K562 (cell line): Measurements from ENCODE around the gene HNRNPD. TPM values are rescaled to one million over a fixed set of nuclear protein-coding genes. Genes with fewer than 3 reads are reported as not detected.

Experiments
- CBX3 ChIP-seq, 2 experiments: IDR thresholded peaks; 1 replicate in 1 of 2; 2 replicates in 1 of 2; pipeline ENCODE4 v1.6.1; 2012; ENCODE audit warnings: inconsistent platforms in 2 of 2, low read length in 2 of 2, borderline replicate concordance in 1 of 2, control low read depth in 1 of 2
- CC2D1A ChIP-seq: fragments of 450-650 bp; IDR thresholded peaks from 2 replicates; pipeline ENCODE4 v1.6.1; 2017; ENCODE audit warnings: mild to moderate bottlenecking
- CEBPG ChIP-seq, 3 experiments: fragments of 200-800 bp in 1 of 3; sonication (Bioruptor generic) in 1 of 3; sonication (generic) in 1 of 3; formaldehyde crosslinking in 1 of 3; IDR thresholded peaks in 2 of 3; conservative IDR thresholded peaks in 1 of 3; 2 replicates each; pipeline versions ENCODE4 v1.6.1 to v1.8.0; 2016 to 2022; ENCODE audit warnings: missing compliant biosample characterization in 2 of 3, missing genetic modification characterization in 2 of 3, mild to moderate bottlenecking in 1 of 3, missing genetic modification reagents in 1 of 3
- CREB3L1 ChIP-seq: fragments of 450-650 bp; IDR thresholded peaks from 2 replicates; pipeline ENCODE4 v1.6.1; 2014; ENCODE audit warnings: low read depth, mild to moderate bottlenecking, moderate library complexity, borderline replicate concordance
- GATAD2A ChIP-seq: fragments of 450-650 bp; IDR thresholded peaks from 2 replicates; pipeline ENCODE4 v1.6.1; 2017
- HDAC3 ChIP-seq: fragments of 450-650 bp; IDR thresholded peaks from 2 replicates; pipeline ENCODE4 v1.6.1; 2018; ENCODE audit warnings: borderline replicate concordance, mild to moderate bottlenecking, moderate library complexity; ENCODE audit not compliant: partially characterized antibody
- HDGF ChIP-seq: fragments of 450-650 bp; IDR thresholded peaks from 2 replicates; pipeline ENCODE4 v1.6.1; 2016
- HMG20B ChIP-seq: fragments of 250-450 bp; sonication (Bioruptor Pico); IDR thresholded peaks from 2 replicates; pipeline ENCODE4 v1.5.0; 2021; ENCODE audit warnings: mild to moderate bottlenecking
- HMGXB4 ChIP-seq: sonication (generic); formaldehyde crosslinking; IDR thresholded peaks from 2 replicates; pipeline ENCODE4 v1.8.1; 2023; ENCODE audit warnings: mild to moderate bottlenecking, missing genetic modification reagents
- JUNB ChIP-seq: fragments of 450-650 bp; formaldehyde crosslinking; conservative IDR thresholded peaks from 2 replicates; pipeline ENCODE4 v1.4.0; 2020; ENCODE audit warnings: mild to moderate bottlenecking
- JUND ChIP-seq, 2 experiments: IDR thresholded peaks; 2 replicates in 1 of 2; 3 replicates in 1 of 2; pipeline ENCODE4 v1.6.1; 2011; ENCODE audit warnings: borderline replicate concordance in 2 of 2, low read depth in 2 of 2, low read length in 2 of 2, improper control_type of control experiment in 1 of 2, missing biosample characterization in 1 of 2, missing genetic modification characterization in 1 of 2, missing genetic modification reagents in 1 of 2
- KLF13 ChIP-seq: fragments of 450-650 bp; IDR thresholded peaks from 2 replicates; pipeline ENCODE4 v1.6.1; 2016; ENCODE audit warnings: missing genetic modification characterization, low read depth, mild to moderate bottlenecking, missing compliant biosample characterization, moderate library complexity, borderline replicate concordance
- MAFF ChIP-seq: IDR thresholded peaks from 2 replicates; pipeline ENCODE4 v1.6.1; 2012; ENCODE audit warnings: low read length, improper control_type of control experiment
- MCM3 ChIP-seq: fragments of 450-650 bp; IDR thresholded peaks from 2 replicates; pipeline ENCODE4 v1.6.1; 2016
- NONO ChIP-seq, 2 experiments: fragments of 200-400 bp in 1 of 2; fragments of 450-650 bp in 1 of 2; formaldehyde crosslinking in 1 of 2; IDR thresholded peaks; 2 replicates each; pipeline ENCODE4 v1.6.1; 2017; ENCODE audit warnings: low read depth in 2 of 2, mild to moderate bottlenecking in 2 of 2, moderate library complexity in 2 of 2, low read length in 1 of 2
- POLR2AphosphoS2 ChIP-seq: IDR thresholded peaks from 2 replicates; pipeline ENCODE4 v1.6.1; 2012; ENCODE audit warnings: low read length, improper control_type of control experiment
- SMAD4 ChIP-seq: fragments of 250-450 bp; sonication (Bioruptor Pico); conservative IDR thresholded peaks from 2 replicates; pipeline ENCODE4 v1.8.0; 2021; ENCODE audit warnings: inconsistent platforms, mild to moderate bottlenecking, moderate library complexity
- SUPT5H ChIP-seq: fragments of 450-650 bp; IDR thresholded peaks from 2 replicates; pipeline ENCODE4 v1.6.1; 2016
- TGIF2 ChIP-seq: sonication (generic); formaldehyde crosslinking; IDR thresholded peaks from 2 replicates; pipeline ENCODE4 v1.8.1; 2022; ENCODE audit warnings: mild to moderate bottlenecking, missing genetic modification reagents, moderate library complexity
- ZBED1 ChIP-seq: IDR thresholded peaks from 2 replicates; pipeline ENCODE4 v1.6.1; 2014
- ZEB2 ChIP-seq: fragments of 450-650 bp; IDR thresholded peaks from 2 replicates; pipeline ENCODE4 v1.6.1; 2016
- ZKSCAN1 ChIP-seq: fragments of 150-350 bp; IDR thresholded peaks from 2 replicates; pipeline ENCODE4 v1.6.1; 2016; ENCODE audit warnings: low read depth, low read length
- ZNF764 ChIP-seq: fragments of 250-450 bp; sonication (Bioruptor Pico); IDR thresholded peaks from 2 replicates; pipeline ENCODE4 v1.4.0; 2020; ENCODE audit warnings: low read depth, mild to moderate bottlenecking, moderate library complexity
- polyA plus RNA-seq, 8 experiments: library from polyadenylated mRNA; depleted of rRNA in 4 of 8; stranded (reverse) in 5 of 8; unstranded in 3 of 8; fragments of >200 nt; fragmentation: Nextera tagmentation in 2 of 8; fragmentation: Illumina TruSeq in 1 of 8; extraction: Ambion mirVana in 2 of 8; extraction: Trizol in 1 of 8; gene quantifications; 2 replicates each; pipeline versions ENCODE4 v1.2.1 to v1.2.3, GENCODE V29; 2011 to 2014; ENCODE audit warnings: inconsistent platforms in 1 of 8, missing spikeins in 1 of 8
- total RNA-seq, 7 experiments: library from RNA; depleted of rRNA in 6 of 7; stranded (reverse); fragments of >200 nt in 6 of 7; fragmentation: Illumina TruSeq in 2 of 7; extraction: Trizol in 2 of 7; gene quantifications; 2 replicates each; pipeline versions ENCODE4 v1.2.1 to v1.2.3, GENCODE V29; 2011 to 2021; ENCODE audit warnings: low replicate concordance in 1 of 7
- TF ChIP-seq, protein P1 (sequence below): fragments of 250-450 bp; sonication (Bioruptor Pico); IDR thresholded peaks from 2 replicates; pipeline ENCODE4 v1.5.0; 2020; ENCODE audit warnings: mild to moderate bottlenecking

The HNRNPD gene
- total and polyA plus RNA-seq, 9 of the 15 experiments (the other 6 are each of a cell fraction or from before 2014, with no cell fraction given): 92.4 to 955 (median 160) TPM

- TF ChIP-seq ZNF764: no peak
- TF ChIP-seq HMG20B (CRISPR knock-in tag): no peak
- TF ChIP-seq KLF13 (tag): peak; percentile 69; the same call in 1 of the 2 replicates
- TF ChIP-seq CREB3L1: peak; percentile 17; the same call in 1 of the 2 replicates
- TF ChIP-seq JUND (IDR thresholded peaks at IDR 0.05; ENCODE audit: borderline replicate concordance, low read depth, low read length): peak; percentile 44; the same call in 1 of the 2 replicates
- TF ChIP-seq JUND (tag; IDR thresholded peaks at IDR 0.05; ENCODE audit: borderline replicate concordance, low read depth, low read length): peak; percentile 14; the same call in 1 of the 3 replicates
- TF ChIP-seq ZKSCAN1: 0 out of 2 replicates have a peak, but pooled peaks have one; percentile 24
- TF ChIP-seq ZEB2: no peak
- TF ChIP-seq SUPT5H: peak; percentile 52
- TF ChIP-seq JUNB (CRISPR knock-in tag): no peak
- TF ChIP-seq CC2D1A: peak; percentile 24; the same call in 1 of the 2 replicates
- no peak for TF ChIP-seq CEBPG (CRISPR knock-in tag; IDR thresholded peaks at IDR 0.05)
- TF ChIP-seq CEBPG (tag; conservative IDR thresholded peaks at IDR 0.05 in 1 of 2, IDR thresholded peaks at IDR 0.05 in 1 of 2): no peak
- no peak for TF ChIP-seq MCM3
- no peak for TF ChIP-seq CBX3 (IDR thresholded peaks at IDR 0.05; ENCODE audit: borderline replicate concordance in 1 of 2, low read length in 2 of 2)
- no peak for TF ChIP-seq GATAD2A
- TF ChIP-seq ZBED1: no peak
- no peak for TF ChIP-seq TGIF2 (CRISPR knock-in tag)
- TF ChIP-seq HDGF: peak; percentile 68; the same call in 1 of the 2 replicates
- TF ChIP-seq, protein P1, sequence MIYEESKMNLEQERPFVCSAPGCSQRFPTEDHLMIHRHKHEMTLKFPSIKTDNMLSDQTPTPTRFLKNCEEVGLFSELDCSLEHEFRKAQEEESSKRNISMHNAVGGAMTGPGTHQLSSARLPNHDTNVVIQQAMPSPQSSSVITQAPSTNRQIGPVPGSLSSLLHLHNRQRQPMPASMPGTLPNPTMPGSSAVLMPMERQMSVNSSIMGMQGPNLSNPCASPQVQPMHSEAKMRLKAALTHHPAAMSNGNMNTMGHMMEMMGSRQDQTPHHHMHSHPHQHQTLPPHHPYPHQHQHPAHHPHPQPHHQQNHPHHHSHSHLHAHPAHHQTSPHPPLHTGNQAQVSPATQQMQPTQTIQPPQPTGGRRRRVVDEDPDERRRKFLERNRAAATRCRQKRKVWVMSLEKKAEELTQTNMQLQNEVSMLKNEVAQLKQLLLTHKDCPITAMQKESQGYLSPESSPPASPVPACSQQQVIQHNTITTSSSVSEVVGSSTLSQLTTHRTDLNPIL (CRISPR knock-in tag): no peak
- TF ChIP-seq HDAC3: no peak
- no peak for TF ChIP-seq SMAD4
- TF ChIP-seq POLR2AphosphoS2: peak; percentile 73; the same call in 1 of the 2 replicates
- TF ChIP-seq HMGXB4: no peak
- no peak for TF ChIP-seq NONO (IDR thresholded peaks at IDR 0.05; ENCODE audit: low read depth in 2 of 2, low read length in 1 of 2)
- TF ChIP-seq MAFF: no peak
Measured at GRCh38 chr4:82372517-82373485, 990 bp downstream of the HNRNPD start (continued).
